Forelimb muscle (tissue), 1 donor: ENCODE measurements around the gene KCNIP3. TPM values are rescaled to one million over a fixed set of nuclear protein-coding genes. Genes with fewer than 3 reads are reported as not detected.
"Not testable (repeated sequence)": the region's sequence is repeated elsewhere in the genome, so short reads cannot be mapped to it uniquely, and the experiment has no call there.

Experiments
- DNase-seq: peaks from one replicate; pipeline ENCODE4 v3.0.0-alpha.2; 2013; ENCODE audit warnings: low read depth
- polyA plus RNA-seq: library from polyadenylated mRNA; unstranded; fragments of 120-200 nt; gene quantifications from one replicate; pipeline ENCODE4 v1.2.1, GENCODE V29; 2013; ENCODE audit not compliant: insufficient read length

The KCNIP3 gene
- polyA plus RNA-seq, 1 donor = 7.9 TPM

- no peak for DNase-seq
Observed at GRCh38 chr2:95359501-95359930, 62.4 kb downstream of the KCNIP3 start.

GRCh38 chr2:95361216-95361980, 64.3 kb downstream of the KCNIP3 start:
- DNase-seq = no peak

- no peak for DNase-seq
Observed at GRCh38 chr2:95362486-95362885, 65.3 kb downstream of the KCNIP3 start.

DNA sequence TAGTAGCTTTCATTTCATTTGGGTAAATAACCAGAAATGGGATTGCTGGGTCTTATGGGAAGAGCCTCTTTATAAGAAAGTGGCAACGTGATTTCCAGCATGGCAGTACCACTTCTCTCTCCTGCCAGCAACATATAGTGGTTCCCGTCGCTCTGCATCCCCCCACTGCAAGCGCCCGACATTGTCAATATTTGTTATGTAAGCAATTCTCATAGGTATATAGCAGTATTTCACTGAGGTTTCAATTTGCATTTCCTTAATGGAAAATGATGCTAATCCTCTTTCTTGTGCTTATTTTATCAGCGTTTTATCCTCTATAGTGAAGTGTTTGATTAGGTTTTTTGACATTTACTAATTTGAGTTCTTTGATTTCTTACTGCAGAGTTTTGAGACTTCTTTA, 69.4 kb downstream of the KCNIP3 start:
- DNase-seq = no peak

DNA sequence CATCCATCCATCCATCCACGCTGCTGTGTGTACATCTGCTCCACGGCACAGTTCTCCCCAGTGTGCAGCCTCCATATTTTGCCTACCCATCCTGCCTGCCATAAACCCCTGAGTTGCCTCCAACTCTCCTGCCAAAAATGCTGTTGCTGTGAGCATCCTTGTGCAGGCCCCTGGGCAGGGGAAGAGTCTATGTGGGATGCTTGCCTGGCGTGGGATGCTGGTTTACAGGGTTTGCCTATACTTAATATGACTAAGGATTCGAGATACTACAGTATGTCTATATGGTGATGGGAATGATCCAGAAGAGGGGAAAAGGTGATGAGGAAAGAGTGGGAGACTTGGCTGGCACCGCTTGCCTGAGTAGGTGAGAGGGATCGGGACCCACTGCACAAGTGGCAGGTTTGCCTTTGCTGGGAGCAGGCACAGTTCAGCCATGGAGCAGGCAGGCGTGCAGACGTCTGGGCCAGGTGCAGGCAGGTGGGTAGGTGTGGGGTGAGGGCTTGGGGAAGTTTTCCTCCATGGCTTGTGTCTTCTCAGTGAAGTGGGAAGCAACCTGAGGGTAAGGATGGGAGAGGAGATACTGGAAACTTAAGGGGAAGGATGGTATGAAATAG, 75.2 kb downstream of the KCNIP3 start:
- no peak for DNase-seq

DNA sequence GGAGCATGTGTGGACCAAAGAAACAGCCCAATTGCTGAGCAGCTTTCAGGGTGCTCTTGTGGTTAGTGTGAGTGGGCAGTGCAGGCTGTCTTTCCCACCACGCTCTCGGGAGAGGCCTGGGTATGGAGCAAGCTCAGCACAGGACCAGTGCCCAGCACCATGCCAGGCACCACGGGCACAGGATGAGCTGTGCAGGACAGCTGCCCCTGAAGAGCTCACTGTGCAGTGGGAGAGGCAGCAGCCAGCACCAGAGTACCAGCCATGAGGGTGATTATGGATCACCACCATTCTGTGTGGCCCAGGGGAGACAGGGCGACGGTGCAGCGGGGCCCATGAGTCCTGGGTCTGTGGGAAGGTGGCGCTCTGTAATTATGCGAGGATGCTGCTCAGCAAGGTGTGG, 75.7 kb downstream of the KCNIP3 start:
- no peak for DNase-seq

DNA sequence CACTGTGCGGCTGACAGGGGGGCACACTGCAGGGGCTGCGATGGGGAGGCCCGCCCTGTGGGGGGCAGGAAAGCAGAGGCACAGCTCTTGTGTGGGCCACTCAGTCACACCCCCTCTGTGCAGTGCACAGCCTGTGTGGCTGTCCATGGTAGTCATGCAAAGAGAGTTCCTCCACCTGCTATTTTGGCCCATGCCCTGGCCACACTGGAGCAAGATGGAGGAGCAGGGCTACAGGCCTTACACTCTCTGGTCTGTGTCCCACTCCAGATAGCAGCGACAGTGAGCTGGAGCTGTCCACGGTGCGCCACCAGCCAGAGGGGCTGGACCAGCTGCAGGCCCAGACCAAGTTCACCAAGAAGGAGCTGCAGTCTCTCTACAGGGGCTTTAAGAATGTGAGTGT, 76.9 kb downstream of the KCNIP3 start:
- DNase-seq = no peak

DNA sequence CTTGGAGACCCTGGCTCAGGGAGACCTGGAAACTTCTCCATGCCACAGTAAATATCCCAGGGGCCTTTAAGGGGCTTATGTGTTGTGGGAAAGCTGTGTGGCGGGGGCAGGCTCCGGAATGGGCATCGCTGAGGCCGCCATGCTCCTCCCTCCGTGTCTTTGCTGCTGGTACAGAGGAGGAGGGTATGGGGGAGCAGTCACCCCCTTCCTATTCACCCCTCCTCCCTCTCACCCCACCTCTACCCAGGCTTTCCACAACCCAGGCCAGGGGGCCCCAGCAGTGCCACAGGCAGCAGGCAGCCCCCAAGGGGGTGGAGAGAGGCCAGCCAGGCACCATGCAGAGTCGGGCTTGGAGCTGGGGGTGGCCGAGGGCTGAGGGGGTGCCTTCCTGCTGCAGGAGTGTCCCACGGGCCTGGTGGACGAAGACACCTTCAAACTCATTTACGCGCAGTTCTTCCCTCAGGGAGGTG, 77.3 kb downstream of the KCNIP3 start:
- no peak for DNase-seq

GRCh38 chr2:95374921-95375471, 77.8 kb downstream of the KCNIP3 start:
- DNase-seq = no peak

GRCh38 chr2:95375532-95376150, 78.5 kb downstream of the KCNIP3 start:
- no peak for DNase-seq

GRCh38 chr2:95376311-95377215, 79.4 kb downstream of the KCNIP3 start:
- no peak for DNase-seq

- DNase-seq = no peak
Observed at GRCh38 chr2:95377216-95378123, 80.3 kb downstream of the KCNIP3 start.

DNA sequence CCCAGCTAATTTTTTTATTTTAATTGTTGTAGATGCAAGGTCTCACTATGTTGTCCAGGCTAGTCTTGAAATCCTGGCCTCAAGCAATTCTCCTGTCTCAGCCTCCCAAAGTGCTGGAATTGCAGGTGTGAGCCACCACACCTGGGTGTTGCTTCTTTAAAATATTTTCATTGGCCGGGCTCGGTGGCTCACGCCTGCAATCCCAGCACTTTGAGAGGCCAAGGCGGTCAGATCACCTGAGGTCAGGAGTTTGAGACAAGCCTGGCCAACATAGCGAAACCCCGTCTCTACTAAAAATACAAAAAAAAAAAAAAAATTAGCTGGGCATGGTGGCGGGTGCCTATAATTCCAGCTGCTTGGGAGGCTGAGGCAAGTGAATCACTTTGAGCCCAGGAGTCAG, 81.1 kb downstream of the KCNIP3 start:
- not testable (repeated sequence) for DNase-seq

DNA sequence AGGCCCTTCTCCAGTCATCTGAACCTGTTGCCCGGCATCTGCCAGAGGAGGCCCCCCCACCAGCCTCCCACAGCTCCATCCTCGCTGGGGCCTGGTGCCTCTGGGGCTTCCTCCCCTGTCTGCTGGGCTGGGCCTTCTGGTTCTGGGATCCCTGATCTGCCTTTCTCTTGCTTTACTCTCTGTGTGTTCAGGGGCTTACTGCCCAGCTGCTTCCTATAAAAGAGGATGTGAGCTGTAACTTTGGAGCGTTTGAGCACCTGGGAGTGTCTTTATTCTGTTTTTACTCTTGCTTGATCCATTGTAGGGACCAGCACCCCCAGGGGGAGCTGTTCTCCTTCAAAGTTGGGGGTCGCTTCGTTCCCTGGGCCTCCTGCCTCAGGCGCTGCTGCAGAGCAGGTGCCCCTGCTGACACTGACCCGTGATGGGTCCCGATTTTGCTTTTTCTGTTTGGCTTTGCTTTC, 82.3 kb downstream of the KCNIP3 start:
- DNase-seq = no peak

GRCh38 chr2:95380280-95380679, 83.1 kb downstream of the KCNIP3 start:
- DNase-seq = no peak

DNA sequence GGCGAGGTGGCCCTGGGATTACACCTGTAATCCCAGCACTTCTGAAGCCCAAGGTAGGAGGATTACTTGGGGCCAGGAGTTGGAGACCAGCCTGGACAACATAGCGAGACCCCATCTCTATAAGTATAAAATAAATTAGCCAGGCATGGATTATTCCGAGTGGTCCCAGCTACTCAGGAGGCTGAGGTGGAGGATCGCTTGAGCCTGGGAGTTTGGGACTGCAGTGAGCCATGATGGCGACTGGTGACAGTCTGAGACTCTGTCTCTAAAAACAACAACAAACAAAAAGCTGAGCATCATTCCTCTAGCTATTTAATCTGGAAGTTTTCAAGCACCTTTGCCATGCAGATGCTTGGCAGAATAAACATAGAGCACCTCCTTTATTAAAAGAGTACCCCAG, 83.6 kb downstream of the KCNIP3 start:
- no peak for DNase-seq

- DNase-seq = no peak
Observed at GRCh38 chr2:95381212-95382191, 84.4 kb downstream of the KCNIP3 start.

- DNase-seq = no peak
Observed at GRCh38 chr2:95382192-95382591, 85.0 kb downstream of the KCNIP3 start.
